NCI-H1092 treated with DMSO at 0.1 percent for 48 hours (cell line): ENCODE measurements around the gene DCT.

ENCODE experiments used
- DNase-seq: peaks from one replicate; lab custom pipeline; 2025; lab: John Stamatoyannopoulos, UW

The DCT gene

GRCh38 chr13:94395860-94396259 is 83.6 kb downstream of the DCT start:
- DNase-seq = no peak

DNA sequence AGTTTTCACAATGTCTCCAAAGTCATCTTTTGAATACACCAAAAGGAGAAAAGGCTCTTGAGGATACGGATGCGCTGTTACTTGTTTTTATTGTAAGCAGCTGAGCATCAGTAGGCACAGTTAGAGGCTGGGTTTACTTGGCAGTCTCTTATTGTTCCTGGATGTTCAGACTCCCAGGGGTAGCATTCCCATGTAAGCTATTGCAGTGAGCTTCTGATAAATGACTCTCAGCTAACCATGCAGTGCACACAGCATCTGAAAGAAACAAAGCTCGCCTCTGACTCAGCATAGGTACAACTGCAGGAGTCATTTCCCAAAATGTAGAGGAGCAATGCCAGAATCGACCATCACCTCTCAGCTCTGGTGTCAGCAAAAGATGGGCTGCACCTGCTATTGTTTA is 84.8 kb downstream of the DCT start:
- DNase-seq = peak; percentile 32

DNA sequence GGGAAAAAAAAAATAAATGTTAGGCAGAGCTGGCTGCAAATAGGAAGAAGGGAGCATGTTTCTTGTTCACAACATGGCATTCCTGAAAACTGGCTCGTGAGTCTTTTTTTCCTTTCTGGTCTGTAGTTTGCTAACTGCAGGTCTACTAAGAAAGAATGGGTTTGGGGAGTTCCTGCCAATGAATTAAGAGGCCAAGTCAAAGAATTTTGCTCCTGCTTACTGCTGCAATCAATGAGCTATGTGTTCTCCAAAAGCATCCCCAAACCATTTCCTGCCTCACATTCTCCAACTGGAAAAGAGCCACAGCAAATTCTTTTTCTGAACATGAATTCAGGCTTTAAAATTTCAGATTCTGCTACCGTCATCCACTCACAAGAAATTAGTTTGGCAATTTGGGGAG is 88.6 kb downstream of the DCT start:
- no peak for DNase-seq

- DNase-seq = no peak
Measured at GRCh38 chr13:94389604-94390351, 89.7 kb downstream of the DCT start.

DNA sequence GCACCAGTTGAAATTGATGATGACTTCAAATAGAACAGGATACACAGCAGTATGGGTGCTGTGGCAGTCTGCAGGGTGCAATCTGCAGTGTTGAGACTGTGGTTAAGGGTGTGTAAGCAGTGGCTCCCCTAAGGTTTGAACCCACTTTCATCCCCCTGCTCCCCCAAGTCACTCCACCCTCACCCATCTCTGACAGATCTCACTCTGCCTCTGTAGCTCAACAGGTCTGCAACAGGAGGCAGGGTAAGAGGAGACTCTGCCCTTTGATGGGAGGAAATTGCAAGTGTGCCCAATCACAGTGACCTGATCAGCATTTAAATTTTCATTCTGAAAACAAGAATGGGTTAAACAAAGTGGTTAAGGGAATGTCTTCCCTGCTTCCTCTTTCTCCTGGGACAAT is 92.4 kb downstream of the DCT start:
- no peak for DNase-seq
